GM23248 (cell line): Measurements from ENCODE around the gene DMGDH. TPM values are rescaled to one million over a fixed set of nuclear protein-coding genes. Genes with fewer than 3 reads are reported as not detected.

ENCODE experiments used
- DNase-seq: peaks from one replicate; pipeline ENCODE4 v3.0.0-alpha.2; 2015
- H2AFZ ChIP-seq: fragments of 200-600 bp; sonication (generic); 2 replicates; pipeline ENCODE4 v1.6.1; 2016; ENCODE audit warnings: antibody characterized with exemption
- H3F3A ChIP-seq: fragments of 200-600 bp; sonication (generic); 2 replicates; pipeline ENCODE4 v1.6.1; 2016; ENCODE audit warnings: mild to moderate bottlenecking, antibody characterized with exemption, mixed run types; ENCODE audit not compliant: insufficient read depth
- H3K27ac ChIP-seq: fragments of 200-600 bp; sonication (generic); 2 replicates; pipeline ENCODE4 v1.5.1; 2016; ENCODE audit warnings: mild to moderate bottlenecking
- H3K27me3 ChIP-seq: fragments of 200-600 bp; sonication (generic); replicated peaks from 2 replicates; pipeline ENCODE4 v1.6.1; 2016; ENCODE audit warnings: mild to moderate bottlenecking; ENCODE audit not compliant: insufficient read depth
- H3K36me3 ChIP-seq: fragments of 200-600 bp; sonication (generic); 2 replicates; pipeline ENCODE4 v1.6.1; 2016; ENCODE audit warnings: low read depth, mild to moderate bottlenecking
- H3K4me1 ChIP-seq: fragments of 200-600 bp; sonication (generic); 2 replicates; pipeline ENCODE4 v1.6.1; 2016; ENCODE audit warnings: mild to moderate bottlenecking; ENCODE audit not compliant: insufficient read depth
- H3K4me2 ChIP-seq: fragments of 200-600 bp; sonication (generic); one replicate; pipeline ENCODE4 v1.6.1; 2016; ENCODE audit warnings: mild to moderate bottlenecking; ENCODE audit not compliant: unreplicated experiment
- H3K4me3 ChIP-seq: fragments of 200-600 bp; sonication (generic); 2 replicates; pipeline ENCODE4 v1.5.1; 2016; ENCODE audit warnings: mild to moderate bottlenecking
- H3K79me2 ChIP-seq: fragments of 200-600 bp; sonication (generic); 2 replicates; pipeline ENCODE4 v1.6.1; 2016; ENCODE audit warnings: mild to moderate bottlenecking; ENCODE audit not compliant: insufficient read depth
- H3K9ac ChIP-seq: fragments of 200-600 bp; sonication (generic); 2 replicates; pipeline ENCODE4 v1.6.1; 2016; ENCODE audit warnings: mild to moderate bottlenecking
- H3K9me2 ChIP-seq: fragments of 200-600 bp; sonication (generic); 2 replicates; pipeline ENCODE4 v1.6.1; 2016; ENCODE audit warnings: mixed run types, mild to moderate bottlenecking, moderate library complexity; ENCODE audit not compliant: insufficient read depth
- H3K9me3 ChIP-seq: fragments of 200-600 bp; sonication (generic); one replicate; pipeline ENCODE4 v1.6.1; 2017; ENCODE audit warnings: low read depth
- H4K20me1 ChIP-seq: fragments of 200-600 bp; sonication (generic); 2 replicates; pipeline ENCODE4 v1.6.0; 2016; ENCODE audit not compliant: insufficient read depth
- EZH2 ChIP-seq: fragments of 200-600 bp; sonication (generic); IDR thresholded peaks from 2 replicates; pipeline ENCODE4 v1.6.1; 2018; ENCODE audit warnings: antibody characterized with exemption, mild to moderate bottlenecking; ENCODE audit not compliant: insufficient read depth, poor library complexity, severe bottlenecking
- EZH2phosphoT487 ChIP-seq: fragments of 200-600 bp; sonication (generic); IDR thresholded peaks from 2 replicates; pipeline ENCODE4 v1.6.1; 2018; ENCODE audit warnings: antibody characterized with exemption, moderate library complexity, mild to moderate bottlenecking, low read depth; ENCODE audit not compliant: insufficient read depth
- WGBS, 2 experiments: methylation state at CpG; one replicate each; pipeline ENCODE4 v1.1.6; 2015 to 2017; ENCODE audit warnings: low lambda C conversion rate in 2 of 2, low coverage in 1 of 2; ENCODE audit errors: missing lambda C conversion rate in 2 of 2; 5-methylcytosine and 5-hydroxymethylcytosine counted together
- in situ Hi-C: fragments of 300-500 bp; cut with MboI; formaldehyde crosslinking; loops from 2 replicates; pipeline ENCODE4 v1.15.0; 2020
- polyA plus RNA-seq: library from polyadenylated mRNA; unstranded; fragments of >200 nt; fragmentation: Nextera tagmentation; extraction: Ambion mirVana; gene quantifications from 2 replicates; pipeline ENCODE4 v1.2.1, GENCODE V29; 2016
- total RNA-seq: library from RNA; depleted of rRNA; stranded (reverse); fragments of >200 nt; shearing (Covaris generic); gene quantifications from 2 replicates; pipeline ENCODE4 v1.2.3, GENCODE V29; 2014

The DMGDH gene
- total and polyA plus RNA-seq, 2 experiments from 2014 or later, result 1.5 to 1.6 TPM

DNA sequence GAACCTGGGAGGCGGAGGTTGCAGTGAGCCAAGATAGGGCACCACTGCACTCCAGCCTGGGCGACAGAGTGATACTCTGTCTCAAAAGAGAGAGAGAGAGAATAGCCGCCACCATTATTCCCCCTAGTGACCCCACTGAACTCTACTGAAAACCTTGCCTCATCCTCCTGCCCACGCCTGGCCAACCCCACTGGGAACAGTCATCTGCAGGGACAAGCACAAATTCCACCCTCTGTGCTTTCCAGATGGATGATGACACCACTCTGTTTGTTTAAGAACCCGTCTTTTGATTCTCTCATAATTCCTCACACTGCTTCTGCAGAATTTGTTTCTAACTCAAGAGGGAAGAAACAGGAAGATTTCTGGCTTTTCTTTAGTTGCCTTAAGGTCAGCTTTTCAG lies 12.3 kb upstream of the DMGDH start:
- no peaks in the 10 kb centered on the region for H4K20me1 ChIP-seq
- no peaks in the 10 kb centered on the region for H3K79me2 ChIP-seq
- no peak overlapping the region for H3K4me2 ChIP-seq
- no peaks in the 10 kb centered on the region for H3K9me3 ChIP-seq
- 0 out of 2 replicates have a peak, but pooled peaks cover 3% of the 10 kb centered on the region for H3K4me1 ChIP-seq
- H2AFZ ChIP-seq, result no peak overlapping the region
- H3F3A ChIP-seq, result no peaks in the 10 kb centered on the region
- DNase-seq, result peak; percentile 36
- H3K27ac ChIP-seq, result no peak overlapping the region
- no peak overlapping the region for H3K4me3 ChIP-seq
- H3K9me2 ChIP-seq, result no peaks in the 10 kb centered on the region
- H3K27me3 ChIP-seq, result no peaks in the 10 kb centered on the region
- H3K36me3 ChIP-seq, result no peaks in the 10 kb centered on the region
- 83 to 92% methylated on average over 5 of the region's 5 CpGs for WGBS, 2 experiments
- no peak overlapping the region for H3K9ac ChIP-seq
- no peak for TF ChIP-seq EZH2
- TF ChIP-seq EZH2phosphoT487, result no peak
- in situ Hi-C loops, result no loop called here

- no peak for DNase-seq
- no peak overlapping the region for H3K27ac ChIP-seq
- no peak overlapping the region for H3K4me2 ChIP-seq
- TF ChIP-seq EZH2 (no peak), EZH2phosphoT487 (no peak)
- H3K36me3 ChIP-seq, result no peaks in the 10 kb centered on the region
- H3K4me3 ChIP-seq, result no peak overlapping the region
- H3K79me2 ChIP-seq, result no peaks in the 10 kb centered on the region
- H3K9me2 ChIP-seq, result no peaks in the 10 kb centered on the region
- H3K9me3 ChIP-seq, result no peaks in the 10 kb centered on the region
- no peak overlapping the region for H3K9ac ChIP-seq
- H3K4me1 ChIP-seq, result 0 out of 2 replicates have a peak, but pooled peaks cover 3% of the 10 kb centered on the region
- H2AFZ ChIP-seq, result no peak overlapping the region
- in situ Hi-C loops, result no loop called here
- WGBS, 2 experiments, result 70 to 78% methylated on average over 2 of the region's 2 CpGs
- H3F3A ChIP-seq, result no peaks in the 10 kb centered on the region
- H3K27me3 ChIP-seq, result no peaks in the 10 kb centered on the region
- no peaks in the 10 kb centered on the region for H4K20me1 ChIP-seq
Observed at GRCh38 chr5:79080804-79081203, 11.3 kb upstream of the DMGDH start.

- 0 out of 2 replicates have a peak, but pooled peaks cover 3% of the 10 kb centered on the region for H3K4me1 ChIP-seq
- no peaks in the 10 kb centered on the region for H3K9me3 ChIP-seq
- H2AFZ ChIP-seq, result no peak overlapping the region
- DNase-seq, result peak; percentile 47
- no peaks in the 10 kb centered on the region for H4K20me1 ChIP-seq
- 49 to 56% methylated on average over 3 of the region's 3 CpGs for WGBS, 2 experiments
- no peaks in the 10 kb centered on the region for H3K36me3 ChIP-seq
- H3K9ac ChIP-seq, result no peak overlapping the region
- in situ Hi-C loops, result no loop called here
- H3K4me2 ChIP-seq, result no peak overlapping the region
- no peaks in the 10 kb centered on the region for H3K27me3 ChIP-seq
- H3K79me2 ChIP-seq, result no peaks in the 10 kb centered on the region
- no peaks in the 10 kb centered on the region for H3K9me2 ChIP-seq
- no peak overlapping the region for H3K4me3 ChIP-seq
- H3F3A ChIP-seq, result no peaks in the 10 kb centered on the region
- no peak overlapping the region for H3K27ac ChIP-seq
- no peak for TF ChIP-seq EZH2phosphoT487
- TF ChIP-seq EZH2, result no peak
Observed at GRCh38 chr5:79077680-79078365, 8.3 kb upstream of the DMGDH start.

- Histone ChIP-seq H3K4me2 (no peak overlapping the region), H3K9ac (no peak overlapping the region), H4K20me1 (no peaks in the 10 kb centered on the region), H3K9me3 (no peaks in the 10 kb centered on the region), H3K27ac (no peak overlapping the region), H2AFZ (0 out of 2 replicates have a peak overlapping the region, but pooled peaks have one; percentile 14), H3F3A (no peaks in the 10 kb centered on the region), H3K27me3 (no peaks in the 10 kb centered on the region), H3K4me1 (0 out of 2 replicates have a peak, but pooled peaks cover 3% of the 10 kb centered on the region), H3K36me3 (no peaks in the 10 kb centered on the region), H3K4me3 (no peak overlapping the region), H3K9me2 (no peaks in the 10 kb centered on the region), H3K79me2 (no peaks in the 10 kb centered on the region)
- no peak for DNase-seq
- 62 to 71% methylated on average over 4 of the region's 4 CpGs for WGBS, 2 experiments
- TF ChIP-seq EZH2phosphoT487, result no peak
- TF ChIP-seq EZH2, result no peak
- in situ Hi-C loops, result no loop called here
Observed at GRCh38 chr5:79076819-79077218, 7.3 kb upstream of the DMGDH start.
